NOMO-1 treated with DMSO at 0.1 percent for 48 hours (cell line): ENCODE results near the gene DYRK1A.
A peak's percentile ranks its signal among the peaks of the same experiment; 100 is the strongest.
"Not testable (repeated sequence)": the region's sequence is repeated elsewhere in the genome, so short reads cannot be mapped to it uniquely, and the experiment has no call there.

ENCODE experiments used
- DNase-seq: peaks from one replicate; lab custom pipeline; 2025; ENCODE audit not compliant: unreplicated experiment; lab: John Stamatoyannopoulos, UW

DYRK1A gene

DNA sequence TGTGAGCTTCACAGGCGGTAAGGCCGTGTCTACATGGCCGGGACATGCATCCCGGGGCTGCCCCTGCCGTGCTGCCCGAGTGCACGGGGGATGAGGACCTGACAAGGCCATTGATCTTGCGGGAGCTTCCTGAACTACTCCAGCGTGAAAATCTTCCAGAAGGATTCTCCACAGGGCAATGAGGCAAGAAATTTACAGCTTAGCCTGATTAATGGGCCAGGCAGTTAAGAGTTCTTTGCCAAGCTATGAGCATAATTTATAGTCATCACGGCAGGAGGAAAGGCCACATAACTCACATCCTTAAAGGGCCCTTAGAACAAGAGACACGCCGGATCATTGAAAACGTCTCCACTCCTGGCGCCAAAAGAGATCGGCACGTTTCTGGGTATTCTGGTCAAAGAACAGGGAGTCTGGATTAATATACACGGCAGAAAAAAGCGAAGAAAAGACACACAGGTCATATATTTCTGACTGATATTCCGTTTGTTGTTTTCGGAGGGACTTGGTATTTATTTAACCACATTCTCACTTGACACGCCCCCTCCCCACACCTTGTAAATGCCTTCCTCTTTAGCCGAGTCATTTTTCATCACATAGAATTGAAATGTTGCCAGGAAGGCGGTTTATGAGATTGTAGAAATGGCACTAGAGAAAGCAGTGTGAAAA lies 180.5 kb downstream of the DYRK1A start:
- DNase-seq, result peak; percentile 10

- DNase-seq, result peak; percentile 3
Measured at GRCh38 chr21:37547615-37548200, 181.1 kb downstream of the DYRK1A start.

DNA sequence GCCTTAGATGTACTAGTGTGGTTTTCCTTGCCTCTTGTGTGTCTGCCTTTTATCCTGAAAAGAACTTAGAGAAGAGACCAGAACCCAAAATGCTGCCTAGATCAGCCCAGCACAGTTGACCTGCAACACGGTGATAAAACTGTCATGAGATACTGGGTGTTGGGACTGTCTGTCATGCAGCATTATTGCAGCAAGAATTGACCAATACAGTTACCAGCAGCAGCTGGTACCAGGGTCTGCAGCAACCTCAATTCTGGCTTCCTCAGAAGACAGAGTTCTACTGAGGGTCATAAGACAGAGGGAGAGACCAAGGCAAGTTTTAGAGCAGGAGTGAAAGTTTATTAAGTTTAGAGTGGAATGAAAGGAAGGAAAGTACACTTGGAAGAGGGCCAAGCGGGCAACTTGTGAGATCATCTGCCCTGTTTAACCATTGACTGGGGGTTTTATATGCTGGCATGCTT lies 182.0 kb downstream of the DYRK1A start:
- no peak for DNase-seq

DNA sequence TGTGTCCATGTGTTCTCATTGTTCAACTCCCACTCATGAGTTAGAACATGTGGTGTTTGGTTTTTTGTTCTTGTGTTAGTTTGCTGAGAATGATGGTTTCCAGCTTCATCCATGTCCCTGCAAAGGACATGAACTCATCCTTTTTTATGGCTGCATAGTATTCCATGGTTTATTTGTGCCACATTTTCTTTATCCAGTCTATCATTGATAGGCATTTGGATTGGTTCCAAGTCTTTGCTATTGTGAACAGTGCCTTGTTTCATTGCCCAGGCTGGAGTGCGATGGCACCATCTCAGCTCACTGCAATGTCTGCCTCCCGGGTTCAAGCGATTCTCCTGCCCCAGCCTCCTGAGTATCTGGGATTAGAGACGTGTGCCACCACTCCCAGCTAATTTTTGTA lies 183.2 kb downstream of the DYRK1A start:
- not testable (repeated sequence) for DNase-seq

GRCh38 chr21:37550157-37550556 lies 183.6 kb downstream of the DYRK1A start:
- DNase-seq, result no peak

- DNase-seq, result no peak
Measured at GRCh38 chr21:37550618-37551330, 184.2 kb downstream of the DYRK1A start.

GRCh38 chr21:37551331-37551992 lies 184.9 kb downstream of the DYRK1A start:
- no peak for DNase-seq

DNA sequence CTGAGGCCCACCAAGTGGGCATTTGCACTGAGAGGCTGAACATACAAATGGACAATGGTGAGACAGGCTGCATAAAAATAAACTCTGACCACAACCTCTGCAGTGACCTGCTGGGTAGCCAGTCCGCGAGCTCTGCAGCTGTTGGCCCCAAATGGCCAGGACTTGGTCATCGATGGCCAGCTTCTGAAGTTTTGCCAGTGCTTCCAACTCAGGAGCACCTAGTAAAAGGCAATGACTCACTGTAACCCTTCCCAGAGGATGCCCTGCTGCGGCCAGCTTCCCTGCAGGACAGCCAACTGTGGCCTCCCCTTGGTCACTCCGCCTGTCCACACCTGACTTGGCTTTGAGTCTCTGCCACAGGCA lies 185.4 kb downstream of the DYRK1A start:
- no peak for DNase-seq

DNA sequence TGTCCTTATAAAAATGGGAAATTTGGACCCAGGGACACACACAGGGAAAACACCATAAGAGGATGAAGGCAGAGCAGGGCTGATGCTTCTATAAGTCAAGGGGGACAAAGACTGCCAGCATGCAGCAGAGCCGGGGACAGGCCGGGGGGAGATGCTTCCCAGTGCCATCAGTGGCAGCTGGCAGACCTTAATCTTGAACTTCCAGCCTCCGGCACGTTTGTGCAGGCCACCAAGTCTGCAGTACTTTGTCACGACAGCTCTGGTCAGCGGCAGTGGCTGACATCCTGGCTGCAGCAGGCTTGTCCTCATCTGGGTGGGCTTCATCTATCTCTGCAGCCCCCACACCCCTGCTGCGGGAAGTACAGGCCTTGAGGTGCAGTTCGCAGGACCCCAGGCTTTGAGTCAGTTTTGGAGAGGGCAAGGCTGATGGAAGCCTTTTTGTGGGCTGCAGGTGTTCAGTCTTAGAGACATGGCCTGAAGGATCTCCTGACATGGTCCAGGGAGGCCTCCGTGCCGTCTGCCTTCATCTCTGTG lies 186.0 kb downstream of the DYRK1A start:
- no peak for DNase-seq

DNA sequence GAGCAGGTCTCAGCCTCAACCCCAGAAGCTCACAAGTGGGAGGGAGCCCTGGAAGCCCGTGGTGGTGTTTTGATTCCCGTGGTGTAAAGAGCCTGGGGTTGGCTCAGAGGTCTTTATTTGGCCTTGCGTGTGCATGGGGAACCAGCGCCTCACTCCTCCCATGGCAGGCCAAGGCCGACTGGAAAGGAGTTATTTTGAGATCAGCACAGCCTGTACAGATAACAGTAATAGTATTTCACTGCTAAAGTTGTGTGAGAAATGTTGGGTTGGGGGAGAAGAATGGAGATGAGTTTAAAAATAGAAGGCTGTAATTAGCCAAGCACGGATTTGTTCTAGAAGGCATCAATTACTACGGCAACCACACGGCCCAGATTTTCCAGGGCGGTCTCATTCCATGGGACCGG lies 186.5 kb downstream of the DYRK1A start:
- DNase-seq, result no peak

GRCh38 chr21:37554661-37555379 lies 188.2 kb downstream of the DYRK1A start:
- no peak for DNase-seq

DNA sequence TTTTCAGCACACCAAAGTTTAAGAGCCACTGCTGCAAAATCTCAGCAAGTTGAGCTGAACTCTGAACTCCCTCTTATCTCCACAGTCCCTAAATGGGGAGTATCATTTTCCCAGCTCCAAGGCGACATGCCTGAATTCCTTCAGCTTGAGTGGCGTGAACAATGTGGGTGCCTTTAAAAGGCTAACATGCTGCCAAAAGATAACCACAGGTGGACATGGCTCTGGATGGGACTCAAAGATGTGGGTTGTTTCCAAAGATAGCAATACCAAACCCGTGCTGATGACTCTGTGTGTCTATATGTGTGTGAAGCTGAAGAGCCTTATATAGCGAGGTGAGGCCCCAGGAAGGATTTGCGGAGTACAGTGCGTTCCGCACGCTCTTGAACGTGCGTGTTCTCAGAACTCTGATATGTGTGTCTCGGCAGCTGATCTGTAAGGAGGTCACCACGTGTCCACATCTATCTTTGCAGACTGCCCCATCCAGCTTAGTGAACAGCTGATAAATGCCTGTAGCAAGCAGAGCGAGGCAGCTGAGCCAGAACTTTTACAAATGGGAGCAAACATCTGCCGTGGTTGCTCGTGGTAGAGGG lies 189.2 kb downstream of the DYRK1A start:
- no peak for DNase-seq

- DNase-seq, result no peak
Measured at GRCh38 chr21:37557261-37557950, 190.8 kb downstream of the DYRK1A start.

GRCh38 chr21:37558676-37559211 lies 192.2 kb downstream of the DYRK1A start:
- no peak for DNase-seq

DNA sequence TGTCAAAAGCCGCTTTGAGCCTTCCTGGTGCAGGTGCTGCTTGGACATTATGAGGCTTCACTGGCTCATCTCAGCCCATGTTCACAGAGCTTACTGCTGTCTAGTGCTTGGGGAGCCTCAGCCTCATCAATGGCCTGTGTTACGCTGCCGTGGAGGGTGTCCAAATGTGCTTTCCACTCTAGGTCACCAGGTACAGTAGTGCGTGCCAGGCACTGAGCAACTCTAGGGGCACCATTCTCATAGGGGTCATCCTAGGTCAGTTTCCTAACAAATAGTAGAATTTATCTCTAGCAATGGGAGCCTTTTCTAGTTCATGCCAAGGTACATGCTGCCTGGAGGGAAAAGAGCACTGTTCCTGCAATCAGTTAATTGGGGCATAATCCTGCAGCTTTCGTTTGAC lies 193.8 kb downstream of the DYRK1A start:
- DNase-seq, result no peak

- DNase-seq, result no peak
Measured at GRCh38 chr21:37561506-37561905, 194.9 kb downstream of the DYRK1A start.

DNA sequence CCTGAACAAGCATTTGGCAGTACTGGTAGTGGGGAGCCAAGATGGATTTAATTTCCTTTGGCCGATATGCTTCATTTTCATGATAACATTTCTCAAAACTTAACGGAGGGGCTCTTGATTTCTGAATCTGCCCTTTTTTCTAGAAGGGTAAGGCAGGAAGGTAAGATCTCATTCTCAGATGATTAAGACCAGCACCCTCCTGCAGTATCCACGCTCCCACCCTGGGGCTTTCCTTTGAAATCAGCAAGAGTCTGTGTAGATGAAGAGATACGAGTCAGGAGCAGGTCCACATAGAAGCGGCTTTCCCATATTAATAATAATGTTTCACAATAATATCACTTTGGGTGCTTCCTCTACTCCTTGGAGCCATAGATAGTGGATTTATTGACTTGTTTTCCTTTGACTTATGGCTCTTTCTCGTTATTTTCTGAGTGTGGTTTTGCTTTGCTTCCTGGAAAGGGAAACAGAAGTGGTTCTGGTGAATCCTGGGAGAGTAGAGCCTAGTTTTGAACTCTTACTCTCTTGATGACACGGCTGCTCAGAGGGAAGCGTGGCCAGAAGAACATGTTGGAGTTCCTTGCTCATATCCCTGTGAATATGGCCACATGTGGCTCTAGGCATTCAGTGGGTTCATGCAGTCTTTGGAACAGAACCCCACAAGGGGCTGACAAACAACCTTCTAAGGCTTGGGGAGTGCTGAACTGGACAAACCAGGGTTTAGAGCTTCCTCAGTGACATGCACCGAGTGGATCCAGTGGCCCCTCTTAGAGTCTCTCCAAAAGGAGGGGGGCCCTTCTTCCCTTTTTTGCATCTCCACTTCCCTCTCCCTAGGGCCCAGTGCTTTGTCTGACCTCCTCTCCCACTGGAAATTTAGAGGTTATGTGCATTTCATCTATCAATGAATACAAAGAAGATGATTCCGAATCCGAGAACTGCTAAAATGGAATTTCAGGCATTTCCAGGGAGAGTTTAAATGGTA lies 195.7 kb downstream of the DYRK1A start:
- DNase-seq, result no peak

DNA sequence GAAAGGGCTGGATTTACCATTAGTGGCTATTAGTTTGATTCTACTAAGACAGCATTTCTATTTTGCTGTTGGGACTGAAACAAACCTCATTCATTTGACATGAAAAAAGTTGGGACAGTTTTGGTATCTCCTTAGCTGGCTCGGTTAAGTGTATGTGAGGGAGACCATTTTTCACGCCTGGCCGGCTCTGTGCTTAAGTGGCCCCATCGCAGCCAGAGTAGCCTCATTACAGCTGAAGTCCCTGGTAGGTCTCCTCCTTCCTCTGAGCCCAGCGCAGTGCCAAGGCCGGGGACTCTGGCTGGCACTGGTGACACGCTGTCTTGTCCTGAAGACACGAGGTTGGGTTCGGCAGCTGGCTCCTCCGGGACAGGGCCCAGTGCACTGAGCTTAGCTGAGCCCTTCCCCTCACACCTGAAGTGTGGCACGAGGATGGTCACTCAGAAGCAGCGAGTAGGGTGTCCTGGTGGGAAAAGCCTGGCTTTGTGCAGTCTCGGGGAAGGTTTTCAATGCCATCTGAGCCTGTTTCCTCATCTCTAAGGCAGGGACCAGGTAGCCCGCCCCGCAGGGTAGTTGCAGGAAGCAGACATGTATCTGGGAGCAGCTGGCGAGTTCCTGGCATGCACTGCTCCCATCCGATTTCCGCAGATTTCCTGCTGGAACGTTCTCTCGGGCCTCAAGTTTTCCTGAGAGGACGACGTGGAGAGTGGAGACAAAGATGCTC lies 196.5 kb downstream of the DYRK1A start:
- DNase-seq, result peak; percentile 10
